Measurements from ENCODE around the gene PCDHGA5.
A peak's percentile ranks its signal among the peaks of the same experiment; 100 is the strongest.
"Not testable (repeated sequence)": the region's sequence is repeated elsewhere in the genome, so short reads cannot be mapped to it uniquely, and the experiment has no call there.

The PCDHGA5 gene

DNA sequence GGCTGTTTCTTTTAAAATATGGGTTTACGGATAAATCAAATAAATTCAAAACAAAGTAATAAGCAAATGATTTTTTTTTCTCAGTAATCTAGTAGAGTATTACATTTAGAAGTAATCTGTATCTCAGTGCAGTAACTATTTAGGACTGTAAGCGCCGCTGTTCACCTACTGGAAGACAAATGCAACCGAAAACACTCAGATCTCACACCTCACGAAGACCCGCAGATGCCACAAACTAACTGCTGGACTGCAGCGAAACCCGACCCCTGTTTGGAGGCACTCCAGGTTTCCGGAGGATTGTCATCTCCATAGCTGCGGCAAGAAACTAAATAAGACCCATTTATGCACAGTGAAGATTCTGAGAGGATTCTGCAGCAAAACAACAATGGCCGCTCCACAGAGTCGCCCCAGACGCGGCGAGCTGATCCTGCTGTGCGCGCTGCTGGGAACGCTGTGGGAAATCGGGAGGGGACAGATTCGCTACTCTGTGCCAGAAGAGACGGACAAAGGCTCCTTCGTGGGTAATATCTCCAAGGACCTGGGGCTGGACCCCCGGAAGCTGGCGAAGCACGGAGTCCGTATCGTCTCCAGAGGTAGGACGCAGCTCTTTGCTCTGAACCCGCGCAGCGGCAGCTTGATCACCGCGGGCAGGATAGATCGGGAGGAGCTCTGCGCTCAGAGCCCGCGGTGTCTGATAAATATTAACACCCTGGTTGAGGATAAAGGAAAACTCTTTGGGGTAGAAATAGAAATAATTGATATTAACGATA, 28.7 kb downstream of the PCDHGA5 start, which contains the start of gene PCDHGA8:
PCDHGA8 (plus strand) TSS at position 205 of the 770 bp plus-strand sequence; CDS start at position 386, 181 bp downstream.
- in situ Hi-C loops (cut with HindIII; ENCODE audit: low pct_ligation_motif_present, low sequenced_read_pairs), result no loop called here
- no peak for DNase-seq
- Histone ChIP-seq H3K27me3 (replicated peaks) (no peaks in the 10 kb centered on the region), H3K27ac (no peak within 1 kb of the TSS), H3K36me3 (replicated peaks) (no peaks in the 10 kb centered on the region), H3K4me3 (ENCODE audit: low read depth, low read length) (no peak within 1 kb of the TSS)
- TF ChIP-seq, protein P1, sequence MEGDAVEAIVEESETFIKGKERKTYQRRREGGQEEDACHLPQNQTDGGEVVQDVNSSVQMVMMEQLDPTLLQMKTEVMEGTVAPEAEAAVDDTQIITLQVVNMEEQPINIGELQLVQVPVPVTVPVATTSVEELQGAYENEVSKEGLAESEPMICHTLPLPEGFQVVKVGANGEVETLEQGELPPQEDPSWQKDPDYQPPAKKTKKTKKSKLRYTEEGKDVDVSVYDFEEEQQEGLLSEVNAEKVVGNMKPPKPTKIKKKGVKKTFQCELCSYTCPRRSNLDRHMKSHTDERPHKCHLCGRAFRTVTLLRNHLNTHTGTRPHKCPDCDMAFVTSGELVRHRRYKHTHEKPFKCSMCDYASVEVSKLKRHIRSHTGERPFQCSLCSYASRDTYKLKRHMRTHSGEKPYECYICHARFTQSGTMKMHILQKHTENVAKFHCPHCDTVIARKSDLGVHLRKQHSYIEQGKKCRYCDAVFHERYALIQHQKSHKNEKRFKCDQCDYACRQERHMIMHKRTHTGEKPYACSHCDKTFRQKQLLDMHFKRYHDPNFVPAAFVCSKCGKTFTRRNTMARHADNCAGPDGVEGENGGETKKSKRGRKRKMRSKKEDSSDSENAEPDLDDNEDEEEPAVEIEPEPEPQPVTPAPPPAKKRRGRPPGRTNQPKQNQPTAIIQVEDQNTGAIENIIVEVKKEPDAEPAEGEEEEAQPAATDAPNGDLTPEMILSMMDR (IDR thresholded peaks at IDR 0.05; ENCODE audit: low read depth, low read length, missing control alignments), result peak; percentile 21

DNA sequence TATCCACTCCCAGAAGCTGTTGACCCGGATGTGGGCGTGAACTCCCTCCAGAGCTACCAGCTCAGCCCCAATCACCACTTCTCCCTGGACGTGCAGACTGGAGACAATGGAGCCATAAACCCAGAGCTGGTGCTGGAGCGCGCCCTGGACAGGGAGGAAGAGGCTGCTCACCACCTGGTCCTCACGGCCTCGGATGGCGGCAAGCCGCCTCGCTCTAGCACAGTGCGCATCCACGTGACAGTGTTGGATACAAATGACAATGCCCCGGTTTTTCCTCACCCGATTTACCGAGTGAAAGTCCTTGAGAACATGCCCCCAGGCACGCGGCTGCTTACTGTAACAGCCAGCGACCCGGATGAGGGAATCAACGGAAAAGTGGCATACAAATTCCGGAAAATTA, 29.3 kb downstream of the PCDHGA5 start:
- Histone ChIP-seq H3K4me3 (ENCODE audit: low read depth, low read length) (no peak overlapping the region), H3K36me3 (replicated peaks) (no peaks in the 10 kb centered on the region), H3K27ac (no peak overlapping the region), H3K27me3 (replicated peaks) (no peaks in the 10 kb centered on the region)
- no peak for DNase-seq
- in situ Hi-C loops (cut with HindIII; ENCODE audit: low pct_ligation_motif_present, low sequenced_read_pairs), result no loop called here
- TF ChIP-seq, protein P1 (IDR thresholded peaks at IDR 0.05; ENCODE audit: low read depth, low read length, missing control alignments), result no peak

DNA sequence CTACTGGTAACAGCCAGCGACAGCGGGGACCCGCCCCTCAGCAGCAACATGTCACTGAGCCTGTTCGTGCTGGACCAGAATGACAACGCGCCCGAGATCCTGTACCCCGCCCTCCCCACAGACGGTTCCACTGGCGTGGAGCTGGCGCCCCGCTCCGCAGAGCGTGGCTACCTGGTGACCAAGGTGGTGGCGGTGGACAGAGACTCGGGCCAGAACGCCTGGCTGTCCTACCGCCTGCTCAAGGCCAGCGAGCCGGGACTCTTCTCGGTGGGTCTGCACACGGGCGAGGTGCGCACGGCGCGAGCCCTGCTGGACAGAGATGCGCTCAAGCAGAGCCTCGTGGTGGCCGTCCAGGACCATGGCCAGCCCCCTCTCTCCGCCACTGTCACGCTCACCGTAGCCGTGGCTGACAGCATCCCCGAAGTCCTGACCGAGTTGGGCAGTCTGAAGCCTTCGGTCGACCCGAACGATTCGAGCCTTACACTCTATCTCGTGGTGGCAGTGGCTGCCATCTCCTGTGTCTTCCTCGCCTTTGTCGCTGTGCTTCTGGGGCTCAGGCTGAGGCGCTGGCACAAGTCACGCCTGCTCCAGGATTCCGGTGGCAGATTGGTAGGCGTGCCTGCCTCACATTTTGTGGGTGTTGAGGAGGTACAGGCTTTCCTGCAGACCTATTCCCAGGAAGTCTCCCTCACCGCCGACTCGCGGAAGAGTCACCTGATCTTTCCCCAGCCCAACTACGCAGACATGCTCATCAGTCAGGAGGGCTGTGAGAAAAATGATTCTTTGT, 30.6 kb downstream of the PCDHGA5 start:
- H3K4me3 ChIP-seq (ENCODE audit: low read depth, low read length); H3K27ac ChIP-seq; H3K27me3 ChIP-seq (replicated peaks); H3K36me3 ChIP-seq (replicated peaks); DNase-seq; in situ Hi-C loops (cut with HindIII; ENCODE audit: low pct_ligation_motif_present, low sequenced_read_pairs): not testable (repeated sequence)

GRCh38 chr5:141397756-141398551, 34.0 kb downstream of the PCDHGA5 start, which contains the start of gene PCDHGB5:
PCDHGB5 (plus strand) TSS chr5:141397947; CDS start chr5:141398128, 181 bp downstream.
- in situ Hi-C loops (cut with HindIII; ENCODE audit: low pct_ligation_motif_present, low sequenced_read_pairs); H3K27ac ChIP-seq; H3K36me3 ChIP-seq (replicated peaks); H3K27me3 ChIP-seq (replicated peaks): not testable (repeated sequence)
- peak; percentile 62 for DNase-seq
- peak within 1 kb of the TSS; percentile 42 for H3K4me3 ChIP-seq (ENCODE audit: low read depth, low read length)
- TF ChIP-seq, protein P1 (IDR thresholded peaks at IDR 0.05; ENCODE audit: low read depth, low read length, missing control alignments), result peak; percentile 71

- Histone ChIP-seq H3K4me3 (ENCODE audit: low read depth, low read length) (no peak overlapping the region), H3K27ac (no peak overlapping the region), H3K36me3 (replicated peaks) (no peaks in the 10 kb centered on the region), H3K27me3 (replicated peaks) (no peaks in the 10 kb centered on the region)
- in situ Hi-C loops (cut with HindIII; ENCODE audit: low pct_ligation_motif_present, low sequenced_read_pairs), result no loop called here
- no peak for DNase-seq
- TF ChIP-seq, protein P1 (IDR thresholded peaks at IDR 0.05; ENCODE audit: low read depth, low read length, missing control alignments), result no peak
These were observed 34.6 kb downstream of the PCDHGA5 start for GRCh38 chr5:141398608-141399007.

Measured in brain microvascular endothelial cell (primary cell).